K562 (cell line): ENCODE data around the gene CPED1. TPM values are rescaled to one million over a fixed set of nuclear protein-coding genes. Genes with fewer than 3 reads are reported as not detected.

Source experiments
- DDX20 ChIP-seq: fragments of 450-650 bp; IDR thresholded peaks from 2 replicates; pipeline ENCODE4 v1.6.1; 2016; ENCODE audit warnings: missing genetic modification characterization, low read depth, mild to moderate bottlenecking, missing compliant biosample characterization, moderate library complexity
- DPF2 ChIP-seq: fragments of 450-650 bp; IDR thresholded peaks from 2 replicates; pipeline ENCODE4 v1.6.1; 2016
- FOXK1 ChIP-seq: sonication (generic); formaldehyde crosslinking; IDR thresholded peaks from 2 replicates; pipeline ENCODE4 v1.8.0; 2022; ENCODE audit warnings: missing genetic modification reagents, mild to moderate bottlenecking, borderline replicate concordance
- KDM4B ChIP-seq, 2 experiments: fragments of 450-650 bp in 1 of 2; sonication (generic) in 1 of 2; IDR thresholded peaks; 2 replicates each; pipeline ENCODE4 v1.6.1; 2016 to 2017; ENCODE audit warnings: borderline replicate concordance in 2 of 2, antibody characterized with exemption in 1 of 2, low read depth in 1 of 2, mild to moderate bottlenecking in 1 of 2
- PHB ChIP-seq: fragments of 250-450 bp; sonication (Bioruptor Pico); IDR thresholded peaks from 2 replicates; pipeline ENCODE4 v1.5.0; 2021
- POU5F1 ChIP-seq: fragments of 150-350 bp; IDR thresholded peaks from 2 replicates; pipeline ENCODE4 v1.6.1; 2014; ENCODE audit warnings: borderline replicate concordance, low read length, low read depth, mild to moderate bottlenecking; ENCODE audit not compliant: partially characterized antibody
- RFX7 ChIP-seq: fragments of 250-450 bp; sonication (Bioruptor Pico); IDR thresholded peaks from 2 replicates; pipeline ENCODE4 v1.5.1; 2021; ENCODE audit warnings: mild to moderate bottlenecking
- SMAD2 ChIP-seq: fragments of 150-350 bp; IDR thresholded peaks from 2 replicates; pipeline ENCODE4 v1.6.1; 2014; ENCODE audit warnings: low read depth, mild to moderate bottlenecking, low read length
- TAL1 ChIP-seq: fragments of 450-650 bp; IDR thresholded peaks from 2 replicates; pipeline ENCODE4 v1.6.1; 2016; ENCODE audit warnings: mild to moderate bottlenecking
- ZFX ChIP-seq: sonication (generic); formaldehyde crosslinking; IDR thresholded peaks from 2 replicates; pipeline ENCODE4 v1.8.0; 2022; ENCODE audit warnings: mild to moderate bottlenecking, missing genetic modification reagents, moderate library complexity
- ZNF134 ChIP-seq: fragments of 250-450 bp; sonication (Bioruptor Pico); conservative IDR thresholded peaks from 2 replicates; pipeline ENCODE4 v1.4.0; 2020
- ZNF778 ChIP-seq: fragments of 450-650 bp; formaldehyde crosslinking; IDR thresholded peaks from 2 replicates; pipeline ENCODE4 v1.4.0; 2020; ENCODE audit warnings: mild to moderate bottlenecking, moderate library complexity
- polyA plus RNA-seq, 8 experiments: library from polyadenylated mRNA; depleted of rRNA in 4 of 8; stranded (reverse) in 5 of 8; unstranded in 3 of 8; fragments of >200 nt; fragmentation: Nextera tagmentation in 2 of 8; fragmentation: Illumina TruSeq in 1 of 8; extraction: Ambion mirVana in 2 of 8; extraction: Trizol in 1 of 8; gene quantifications; 2 replicates each; pipeline versions ENCODE4 v1.2.1 to v1.2.3, GENCODE V29; 2011 to 2014; ENCODE audit warnings: inconsistent platforms in 1 of 8, missing spikeins in 1 of 8
- total RNA-seq, 7 experiments: library from RNA; depleted of rRNA in 6 of 7; stranded (reverse); fragments of >200 nt in 6 of 7; fragmentation: Illumina TruSeq in 2 of 7; extraction: Trizol in 2 of 7; gene quantifications; 2 replicates each; pipeline versions ENCODE4 v1.2.1 to v1.2.3, GENCODE V29; 2011 to 2021; ENCODE audit warnings: low replicate concordance in 1 of 7
- TF ChIP-seq, protein P1 (sequence below): sonication (generic); formaldehyde crosslinking; IDR thresholded peaks from 2 replicates; pipeline ENCODE4 v1.8.1; 2023; ENCODE audit warnings: mild to moderate bottlenecking, missing genetic modification reagents
- TF ChIP-seq, protein P2 (sequence below): fragments of 250-450 bp; sonication (Bioruptor Pico); IDR thresholded peaks from 2 replicates; pipeline ENCODE4 v1.5.0; 2021
- TF ChIP-seq, protein P3 (sequence below): fragments of 450-650 bp; IDR thresholded peaks from one replicate; pipeline ENCODE4 v1.6.1; 2018; ENCODE audit warnings: mild to moderate bottlenecking, moderate library complexity; ENCODE audit not compliant: partially characterized antibody
- TF ChIP-seq, protein P4 (sequence below), 3 experiments: fragments of 200-800 bp in 1 of 3; sonication (Bioruptor generic) in 1 of 3; sonication (generic) in 1 of 3; formaldehyde crosslinking in 1 of 3; IDR thresholded peaks; 2 replicates each; pipeline versions ENCODE4 v1.6.1 to v1.8.0; 2016 to 2022; ENCODE audit warnings: mild to moderate bottlenecking in 2 of 3, missing compliant biosample characterization in 2 of 3, missing genetic modification characterization in 2 of 3, missing genetic modification reagents in 1 of 3
- TF ChIP-seq, protein P5 (sequence below): sonication (generic); formaldehyde crosslinking; IDR thresholded peaks from 2 replicates; pipeline ENCODE4 v1.8.0; 2023; ENCODE audit warnings: mild to moderate bottlenecking, missing genetic modification reagents
- TF ChIP-seq, protein P6 (sequence below): IDR thresholded peaks from 2 replicates; pipeline ENCODE4 v1.6.1; 2016; ENCODE audit warnings: missing genetic modification characterization, missing compliant biosample characterization

Gene CPED1
- total and polyA plus RNA-seq, 9 of the 15 experiments (the other 6 are each of a cell fraction or from before 2014, with no cell fraction given) = 195 to 393 (median 290) TPM

DNA sequence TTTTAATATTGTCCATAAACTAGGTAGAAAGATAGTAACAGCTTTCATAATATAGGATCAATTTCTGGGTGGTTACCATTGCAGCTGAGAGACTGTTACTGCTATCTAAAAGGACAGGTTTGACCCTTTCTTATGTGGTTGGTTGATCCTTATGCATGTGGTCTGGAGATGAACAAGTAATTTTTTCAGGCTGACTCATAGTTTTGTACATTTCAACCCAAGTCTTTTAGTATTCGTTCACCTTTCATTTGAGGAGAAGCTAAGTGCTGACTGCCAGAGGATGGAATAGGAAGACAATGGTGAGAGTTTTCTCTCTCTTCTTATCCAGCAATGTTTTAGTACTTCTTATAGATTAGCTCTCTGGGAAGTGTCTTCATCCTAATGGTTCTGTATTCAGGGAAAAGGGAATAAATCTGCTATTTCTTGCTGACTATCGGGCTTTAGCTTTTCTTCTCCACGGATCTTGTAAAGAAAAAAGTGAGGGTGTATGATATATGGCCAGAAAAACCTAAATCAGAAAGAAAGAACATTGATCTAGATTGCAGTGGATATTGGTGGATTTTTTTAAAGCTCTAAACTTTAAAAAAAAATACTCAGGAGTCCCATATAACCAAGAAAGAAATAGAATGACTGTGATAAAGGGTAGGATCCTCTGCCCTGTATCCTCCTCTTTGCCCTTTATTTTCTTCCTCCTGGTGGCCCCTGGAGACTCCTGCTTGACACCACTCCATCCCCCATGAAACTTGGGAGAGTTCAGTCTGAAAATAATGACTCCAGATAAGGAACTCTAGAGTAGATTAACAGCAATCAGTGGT lies 88.0 kb downstream of the CPED1 start (continued):
- TF ChIP-seq, protein P1, sequence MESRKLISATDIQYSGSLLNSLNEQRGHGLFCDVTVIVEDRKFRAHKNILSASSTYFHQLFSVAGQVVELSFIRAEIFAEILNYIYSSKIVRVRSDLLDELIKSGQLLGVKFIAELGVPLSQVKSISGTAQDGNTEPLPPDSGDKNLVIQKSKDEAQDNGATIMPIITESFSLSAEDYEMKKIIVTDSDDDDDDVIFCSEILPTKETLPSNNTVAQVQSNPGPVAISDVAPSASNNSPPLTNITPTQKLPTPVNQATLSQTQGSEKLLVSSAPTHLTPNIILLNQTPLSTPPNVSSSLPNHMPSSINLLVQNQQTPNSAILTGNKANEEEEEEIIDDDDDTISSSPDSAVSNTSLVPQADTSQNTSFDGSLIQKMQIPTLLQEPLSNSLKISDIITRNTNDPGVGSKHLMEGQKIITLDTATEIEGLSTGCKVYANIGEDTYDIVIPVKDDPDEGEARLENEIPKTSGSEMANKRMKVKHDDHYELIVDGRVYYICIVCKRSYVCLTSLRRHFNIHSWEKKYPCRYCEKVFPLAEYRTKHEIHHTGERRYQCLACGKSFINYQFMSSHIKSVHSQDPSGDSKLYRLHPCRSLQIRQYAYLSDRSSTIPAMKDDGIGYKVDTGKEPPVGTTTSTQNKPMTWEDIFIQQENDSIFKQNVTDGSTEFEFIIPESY (CRISPR knock-in tag) = no peak
- TF ChIP-seq KDM4B (IDR thresholded peaks at IDR 0.05; ENCODE audit: borderline replicate concordance in 2 of 2, low read depth in 1 of 2) (no peak), FOXK1 (CRISPR knock-in tag) (no peak), ZNF134 (CRISPR knock-in tag) (no peak), SMAD2 (no peak), DDX20 (0 out of 2 replicates have a peak, but pooled peaks have one; percentile 32), TAL1 (peak; percentile 93), PHB (0 out of 2 replicates have a peak, but pooled peaks have one; percentile 15), ZFX (no peak), POU5F1 (no peak), RFX7 (CRISPR knock-in tag) (no peak), ZNF778 (CRISPR knock-in tag) (no peak), DPF2 (peak; percentile 99)
- TF ChIP-seq, protein P2, sequence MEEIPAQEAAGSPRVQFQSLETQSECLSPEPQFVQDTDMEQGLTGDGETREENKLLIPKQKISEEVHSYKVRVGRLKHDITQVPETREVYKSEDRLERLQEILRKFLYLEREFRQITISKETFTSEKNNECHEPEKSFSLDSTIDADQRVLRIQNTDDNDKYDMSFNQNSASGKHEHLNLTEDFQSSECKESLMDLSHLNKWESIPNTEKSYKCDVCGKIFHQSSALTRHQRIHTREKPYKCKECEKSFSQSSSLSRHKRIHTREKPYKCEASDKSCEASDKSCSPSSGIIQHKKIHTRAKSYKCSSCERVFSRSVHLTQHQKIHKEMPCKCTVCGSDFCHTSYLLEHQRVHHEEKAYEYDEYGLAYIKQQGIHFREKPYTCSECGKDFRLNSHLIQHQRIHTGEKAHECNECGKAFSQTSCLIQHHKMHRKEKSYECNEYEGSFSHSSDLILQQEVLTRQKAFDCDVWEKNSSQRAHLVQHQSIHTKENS = no peak
- TF ChIP-seq, protein P3, sequence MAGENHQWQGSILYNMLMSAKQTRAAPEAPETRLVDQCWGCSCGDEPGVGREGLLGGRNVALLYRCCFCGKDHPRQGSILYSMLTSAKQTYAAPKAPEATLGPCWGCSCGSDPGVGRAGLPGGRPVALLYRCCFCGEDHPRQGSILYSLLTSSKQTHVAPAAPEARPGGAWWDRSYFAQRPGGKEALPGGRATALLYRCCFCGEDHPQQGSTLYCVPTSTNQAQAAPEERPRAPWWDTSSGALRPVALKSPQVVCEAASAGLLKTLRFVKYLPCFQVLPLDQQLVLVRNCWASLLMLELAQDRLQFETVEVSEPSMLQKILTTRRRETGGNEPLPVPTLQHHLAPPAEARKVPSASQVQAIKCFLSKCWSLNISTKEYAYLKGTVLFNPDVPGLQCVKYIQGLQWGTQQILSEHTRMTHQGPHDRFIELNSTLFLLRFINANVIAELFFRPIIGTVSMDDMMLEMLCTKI = no peak
- TF ChIP-seq, protein P4, sequence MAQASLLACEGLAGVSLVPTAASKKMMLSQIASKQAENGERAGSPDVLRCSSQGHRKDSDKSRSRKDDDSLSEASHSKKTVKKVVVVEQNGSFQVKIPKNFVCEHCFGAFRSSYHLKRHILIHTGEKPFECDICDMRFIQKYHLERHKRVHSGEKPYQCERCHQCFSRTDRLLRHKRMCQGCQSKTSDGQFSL (CRISPR knock-in tag; IDR thresholded peaks at IDR 0.05) = no peak
- TF ChIP-seq, protein P4 (tag; IDR thresholded peaks at IDR 0.05) = no peak
- TF ChIP-seq, protein P5, sequence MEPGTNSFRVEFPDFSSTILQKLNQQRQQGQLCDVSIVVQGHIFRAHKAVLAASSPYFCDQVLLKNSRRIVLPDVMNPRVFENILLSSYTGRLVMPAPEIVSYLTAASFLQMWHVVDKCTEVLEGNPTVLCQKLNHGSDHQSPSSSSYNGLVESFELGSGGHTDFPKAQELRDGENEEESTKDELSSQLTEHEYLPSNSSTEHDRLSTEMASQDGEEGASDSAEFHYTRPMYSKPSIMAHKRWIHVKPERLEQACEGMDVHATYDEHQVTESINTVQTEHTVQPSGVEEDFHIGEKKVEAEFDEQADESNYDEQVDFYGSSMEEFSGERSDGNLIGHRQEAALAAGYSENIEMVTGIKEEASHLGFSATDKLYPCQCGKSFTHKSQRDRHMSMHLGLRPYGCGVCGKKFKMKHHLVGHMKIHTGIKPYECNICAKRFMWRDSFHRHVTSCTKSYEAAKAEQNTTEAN (CRISPR knock-in tag) = no peak
- TF ChIP-seq, protein P6, sequence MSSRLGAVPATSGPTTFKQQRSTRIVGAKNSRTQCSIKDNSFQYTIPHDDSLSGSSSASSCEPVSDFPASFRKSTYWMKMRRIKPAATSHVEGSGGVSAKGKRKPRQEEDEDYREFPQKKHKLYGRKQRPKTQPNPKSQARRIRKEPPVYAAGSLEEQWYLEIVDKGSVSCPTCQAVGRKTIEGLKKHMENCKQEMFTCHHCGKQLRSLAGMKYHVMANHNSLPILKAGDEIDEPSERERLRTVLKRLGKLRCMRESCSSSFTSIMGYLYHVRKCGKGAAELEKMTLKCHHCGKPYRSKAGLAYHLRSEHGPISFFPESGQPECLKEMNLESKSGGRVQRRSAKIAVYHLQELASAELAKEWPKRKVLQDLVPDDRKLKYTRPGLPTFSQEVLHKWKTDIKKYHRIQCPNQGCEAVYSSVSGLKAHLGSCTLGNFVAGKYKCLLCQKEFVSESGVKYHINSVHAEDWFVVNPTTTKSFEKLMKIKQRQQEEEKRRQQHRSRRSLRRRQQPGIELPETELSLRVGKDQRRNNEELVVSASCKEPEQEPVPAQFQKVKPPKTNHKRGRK (tag) = no peak
